Right kidney (tissue), 9 donors: Measurements from ENCODE around the gene ANKRD33.

Experiments
- DNase-seq: peaks from one replicate; pipeline ENCODE4 v3.0.0-alpha.2; 2016
- long read RNA-seq, 8 donors: transcript quantifications; one replicate each; lab custom pipeline, GENCODE V29; 2026

ANKRD33 gene
- long read RNA-seq, donor 1 = 0 reads
- long read RNA-seq, donor 2 = 0 reads
- long read RNA-seq, donor 3 = 0 reads
- long read RNA-seq, donor 4 = 0 reads
- long read RNA-seq, donor 5 = 0 reads
- long read RNA-seq, donor 6 = 0 reads
- long read RNA-seq, donor 7 = 0 reads
- long read RNA-seq, donor 8 = 0 reads

GRCh38 chr12:51887476-51888315 lies at the start of gene ANKRD33:
TSS of gene ANKRD33 (plus strand) at chr12:51888103. CDS start at chr12:51888187, 84 bp downstream.
- DNase-seq = peak; percentile 49

GRCh38 chr12:51838762-51839161 lies 49.1 kb upstream of the ANKRD33 start:
- no peak for DNase-seq

DNA sequence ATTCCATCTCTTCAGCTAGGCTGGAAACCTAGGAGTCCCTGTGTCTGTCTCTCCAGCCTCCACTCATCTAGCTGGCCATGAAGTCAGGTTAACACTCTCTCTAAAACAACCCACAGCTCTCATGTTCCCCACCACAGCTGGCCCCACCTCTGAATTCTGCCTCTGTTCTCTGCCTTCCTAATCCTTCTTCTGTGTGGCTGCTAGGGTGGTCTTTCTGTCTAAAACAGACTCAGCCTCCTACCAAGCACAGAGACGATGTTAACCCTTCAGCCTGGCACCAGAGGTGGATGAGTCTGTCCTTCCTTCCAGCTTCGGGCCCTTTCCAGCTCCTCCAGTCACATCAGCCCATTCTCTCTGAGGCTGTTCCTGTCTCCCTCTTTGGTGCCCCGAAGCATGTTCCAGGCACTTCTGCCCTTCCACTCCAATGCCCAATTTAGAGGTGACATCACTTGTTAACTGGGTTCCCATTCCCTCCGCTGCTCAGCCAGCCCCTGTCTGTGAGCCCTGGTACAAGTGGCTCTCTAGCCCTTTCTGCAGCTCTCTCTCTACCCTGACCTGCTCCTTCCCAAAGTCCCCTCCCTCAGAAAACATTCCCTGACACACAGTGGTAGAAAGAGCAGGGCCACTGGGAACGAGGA lies 48.5 kb upstream of the ANKRD33 start:
- no peak for DNase-seq

DNA sequence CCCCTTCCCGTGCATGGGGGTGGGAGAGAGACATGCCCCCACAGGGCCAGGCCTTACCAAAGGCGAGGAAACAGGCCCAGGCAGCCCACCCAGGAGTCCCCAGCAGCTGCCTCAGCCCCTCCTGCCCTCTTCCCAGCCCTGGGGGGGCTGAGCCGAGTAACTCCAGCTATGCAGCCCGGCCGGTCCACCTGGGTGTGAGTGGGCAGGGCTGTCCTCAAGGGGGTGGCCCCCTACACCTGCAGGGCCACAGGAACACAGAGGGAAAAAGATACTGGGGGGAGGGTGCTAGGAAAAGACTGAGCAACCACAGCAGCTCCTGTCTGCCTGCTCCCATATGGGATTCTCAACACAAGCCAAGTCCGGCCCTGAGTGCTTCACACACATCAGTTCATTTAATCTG lies 46.9 kb upstream of the ANKRD33 start:
- DNase-seq = no peak

DNA sequence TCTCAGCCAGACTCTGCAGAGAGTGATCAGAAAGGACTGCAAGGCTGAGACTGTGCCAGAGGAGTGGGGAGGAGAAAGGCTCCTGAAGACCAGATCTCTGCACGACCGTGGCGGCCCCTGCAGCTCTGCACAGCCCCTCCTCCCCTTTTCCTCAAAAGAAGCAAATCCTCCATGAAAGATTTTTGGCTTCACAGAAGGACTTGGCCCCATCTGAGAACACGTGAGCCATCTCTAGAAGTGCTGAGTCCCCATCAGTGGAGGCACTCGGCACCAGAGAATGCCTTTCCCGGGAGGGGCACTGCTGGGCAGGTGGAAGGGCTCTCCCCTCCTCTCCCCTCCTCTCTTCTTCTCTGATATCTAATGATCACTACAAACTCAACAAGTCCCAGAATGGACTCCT lies 46.2 kb upstream of the ANKRD33 start:
- no peak for DNase-seq

DNA sequence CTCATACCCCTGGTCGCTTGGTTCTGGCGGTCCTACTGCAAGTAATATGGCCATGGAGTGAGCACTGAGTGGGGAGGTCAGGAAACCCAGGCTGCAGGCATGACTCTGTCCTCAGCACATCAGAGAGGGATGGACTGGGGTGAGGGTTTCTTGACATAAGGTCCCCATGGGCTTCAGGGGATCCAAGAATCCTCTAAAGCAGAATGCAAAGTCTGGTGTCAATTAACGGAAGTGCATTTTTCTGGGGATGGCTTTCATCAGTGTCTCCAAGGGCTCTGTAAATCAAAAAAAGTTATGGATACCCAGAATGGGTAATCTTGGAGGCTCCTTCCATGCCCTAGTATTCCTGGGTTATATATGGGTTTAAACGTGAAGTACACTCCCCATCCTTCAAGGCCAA lies 43.0 kb upstream of the ANKRD33 start:
- DNase-seq = no peak

DNA sequence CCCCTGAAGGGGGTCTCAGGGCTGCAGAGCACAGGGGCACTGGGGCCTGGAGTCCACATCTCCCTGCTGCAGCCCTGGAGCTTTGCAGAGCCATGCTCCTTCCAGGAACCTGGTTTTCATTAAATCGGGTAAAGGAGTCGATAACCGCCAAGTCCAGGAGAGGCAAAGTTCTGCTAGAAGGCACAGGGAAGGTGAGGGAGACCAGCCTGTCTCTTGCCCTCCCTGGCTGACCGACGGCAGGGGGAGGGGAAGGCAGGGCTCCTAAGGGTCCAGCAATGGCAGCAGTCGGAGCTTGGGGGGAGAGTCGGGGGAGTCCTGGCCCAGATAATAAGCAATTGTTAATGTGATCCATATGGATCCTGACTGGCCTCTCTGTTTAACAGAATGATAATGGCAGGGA lies 42.4 kb upstream of the ANKRD33 start:
- no peak for DNase-seq

- DNase-seq = no peak
Observed at GRCh38 chr12:51846271-51846691, 41.6 kb upstream of the ANKRD33 start.

DNA sequence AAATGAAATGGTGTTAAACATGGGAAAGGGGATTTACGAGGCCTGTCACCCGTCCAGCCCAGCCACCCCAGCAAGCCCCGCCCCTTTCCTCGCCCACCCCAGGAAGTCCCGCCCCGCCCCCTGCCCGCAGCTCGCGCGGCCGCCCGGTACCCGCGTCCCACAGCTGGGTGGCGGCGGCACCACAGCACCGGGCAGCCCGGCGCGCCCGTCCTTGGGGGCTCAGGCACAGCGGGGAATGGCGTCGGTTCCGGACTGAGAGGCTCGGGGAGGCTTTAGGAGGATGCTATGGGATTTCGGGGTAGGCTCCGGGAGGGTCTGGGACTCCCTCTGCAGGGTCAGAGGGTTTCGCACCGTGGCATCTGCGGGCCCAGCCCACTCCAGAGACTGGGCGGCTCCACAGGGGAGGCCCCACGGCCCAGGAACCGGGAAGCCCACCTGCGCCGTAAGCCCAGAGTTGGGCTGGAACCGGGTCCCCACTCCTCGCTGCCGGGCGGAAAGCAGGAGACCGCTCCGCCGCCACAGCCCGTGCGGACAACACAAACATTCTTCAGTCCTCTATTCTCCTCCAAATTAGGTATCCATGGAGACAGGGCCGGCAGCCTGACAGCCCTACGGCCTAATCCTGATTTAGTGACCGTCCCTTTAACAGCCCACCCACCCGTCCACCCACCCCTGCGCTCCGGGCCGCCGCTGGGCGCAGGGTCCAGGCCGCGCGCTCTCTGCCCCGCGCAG lies 40.8 kb upstream of the ANKRD33 start:
- DNase-seq = peak; percentile 93

GRCh38 chr12:51847643-51848325 lies 40.1 kb upstream of the ANKRD33 start:
- DNase-seq = peak; percentile 75

DNA sequence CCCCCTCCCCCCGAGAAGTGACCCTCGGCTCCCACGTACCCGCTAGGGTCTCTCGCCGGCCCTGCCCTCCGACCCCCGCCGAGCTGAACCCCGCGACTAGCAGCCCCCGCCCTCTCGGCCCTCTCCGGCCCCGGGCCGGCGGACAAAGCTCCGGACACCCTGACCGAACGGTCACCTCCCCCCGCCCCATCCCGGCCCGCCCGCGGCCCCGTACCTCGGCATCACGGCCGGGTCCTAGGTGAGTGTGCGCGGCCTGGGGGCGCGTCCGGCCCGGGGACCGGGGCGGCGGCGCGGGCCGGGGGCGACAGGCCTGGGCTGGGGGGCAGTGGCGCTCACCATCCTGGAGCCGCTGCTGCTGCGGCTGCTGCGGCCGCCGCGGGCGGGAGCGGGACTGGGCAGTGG lies 39.6 kb upstream of the ANKRD33 start, which contains the start of gene FIGNL2:
Gene FIGNL2, minus strand, starts transcription at position 393 of the 402 bp plus-strand sequence. CDS start 26,305 bp downstream, outside the sequence.
- no peak for DNase-seq

- DNase-seq = peak; percentile 72
Observed at GRCh38 chr12:51848841-51849735, 38.8 kb upstream of the ANKRD33 start.

GRCh38 chr12:51850081-51850964 lies 37.6 kb upstream of the ANKRD33 start:
- no peak for DNase-seq

DNA sequence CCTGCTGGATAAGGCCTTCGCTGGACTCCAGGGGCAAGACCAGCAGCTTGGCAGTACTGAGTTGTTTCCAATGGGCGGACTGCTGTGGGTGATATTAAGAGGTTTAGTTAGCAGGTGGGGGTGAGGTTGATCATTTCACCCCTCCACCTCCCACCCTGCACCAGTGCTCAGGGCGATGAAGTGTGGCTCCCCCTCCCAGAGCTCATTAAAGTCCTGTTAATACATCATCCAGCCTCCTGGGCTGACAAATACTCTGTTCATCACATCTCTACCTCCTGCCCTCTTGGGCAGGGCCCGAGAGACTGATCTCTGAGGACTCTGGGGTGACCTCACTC lies 37.0 kb upstream of the ANKRD33 start:
- no peak for DNase-seq

DNA sequence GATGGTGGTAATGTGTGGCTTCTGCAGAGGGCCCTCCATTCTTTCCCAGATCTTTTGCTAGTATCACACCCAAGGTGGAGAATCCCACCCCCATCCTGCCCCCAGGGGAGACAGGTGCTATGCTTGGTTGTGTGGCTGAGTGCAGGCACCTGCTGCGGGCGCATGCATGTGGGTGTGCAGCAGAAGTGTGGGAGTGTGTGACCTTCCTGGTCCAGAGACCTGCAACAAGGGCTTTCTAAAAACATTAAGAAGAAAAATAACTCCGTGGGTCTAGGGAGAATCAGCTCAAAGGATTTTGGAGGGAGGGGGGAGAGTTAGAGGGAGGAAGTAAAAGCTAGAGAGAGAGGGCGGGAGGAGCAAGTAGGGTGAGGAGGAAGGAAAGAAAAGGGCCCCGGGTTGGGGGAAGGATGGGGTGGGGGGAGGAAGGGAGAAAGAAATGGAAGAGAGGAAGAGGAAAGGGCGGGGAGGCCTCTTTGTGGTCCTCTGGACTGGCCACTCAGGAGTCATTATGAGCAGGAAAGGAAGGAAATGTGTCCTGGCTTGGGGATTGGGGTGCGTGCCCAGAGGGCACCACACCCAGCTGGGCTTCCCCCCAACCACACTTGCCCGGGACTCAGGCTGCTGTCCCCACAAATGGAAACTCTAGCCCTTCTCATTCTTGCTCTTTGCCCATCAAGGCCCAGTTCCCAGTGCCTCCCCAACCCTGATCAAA lies 36.3 kb upstream of the ANKRD33 start:
- no peak for DNase-seq

- no peak for DNase-seq
Observed at GRCh38 chr12:51852404-51853137, 35.3 kb upstream of the ANKRD33 start.

DNA sequence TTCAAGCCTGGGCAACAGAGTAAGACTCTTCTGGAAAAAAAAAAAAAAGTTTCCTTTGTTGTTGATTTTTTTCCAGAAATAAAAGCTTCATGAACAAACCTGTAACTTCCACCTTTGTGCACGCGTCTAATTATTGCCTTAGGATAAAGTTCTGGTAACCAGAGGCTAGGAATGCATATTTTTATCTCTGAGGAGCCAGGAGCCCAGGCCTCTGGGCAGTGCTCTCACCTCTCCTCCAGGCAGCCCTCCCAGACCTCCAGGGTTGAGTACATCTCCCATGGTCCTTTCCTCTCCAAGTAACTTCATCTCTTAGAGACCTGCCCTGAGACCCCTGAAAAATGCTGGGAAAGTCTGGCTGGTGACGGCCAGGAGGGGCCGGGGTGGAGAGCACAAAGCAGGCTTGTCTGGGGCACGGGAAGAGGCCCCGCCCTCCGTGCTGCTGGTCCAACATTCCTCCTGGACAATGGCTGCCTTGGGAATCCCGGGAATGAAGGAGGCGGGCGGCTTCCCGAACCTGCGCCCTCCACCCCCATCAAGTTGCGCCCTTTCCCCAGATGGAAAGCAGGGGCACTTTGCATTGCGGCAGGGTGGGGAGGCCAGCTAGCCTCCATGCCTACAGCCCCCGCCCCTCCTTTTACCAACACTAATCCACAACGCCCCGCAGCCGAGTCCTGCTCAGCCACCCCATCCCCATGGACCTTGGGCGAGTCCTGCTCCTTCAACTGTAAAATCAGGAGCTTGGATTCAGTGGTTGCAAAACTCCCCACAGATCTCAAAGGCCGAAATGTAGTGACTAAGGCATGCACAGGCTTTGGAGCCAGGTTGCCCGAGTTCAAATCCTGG lies 32.1 kb upstream of the ANKRD33 start:
- DNase-seq = peak; percentile 76

DNA sequence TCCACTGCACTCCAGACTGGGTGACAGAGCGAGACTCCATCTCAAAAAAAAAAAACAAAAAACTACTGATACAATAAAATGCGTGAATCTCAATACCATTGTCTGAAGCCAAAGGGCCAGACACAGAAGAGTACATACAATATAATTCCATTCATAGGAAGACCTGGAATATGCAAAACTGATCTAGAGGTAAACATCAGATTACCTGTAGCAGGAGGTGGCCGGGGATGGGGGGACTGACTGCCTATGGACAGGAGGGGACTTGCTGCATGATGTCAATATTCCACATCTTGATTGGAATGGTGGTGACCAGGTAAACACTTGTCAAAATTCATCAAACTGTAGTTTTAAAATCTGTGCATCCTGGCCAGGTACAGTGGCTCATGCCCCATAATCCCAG lies 26.9 kb upstream of the ANKRD33 start:
- no peak for DNase-seq
